K562 (cell line): ENCODE measurements around the gene MICU2. TPM values are rescaled to one million over a fixed set of nuclear protein-coding genes. Genes with fewer than 3 reads are reported as not detected.
A peak's percentile ranks its signal among the peaks of the same experiment; 100 is the strongest.

Source experiments
- ATAC-seq: fragments of 200-7000 bp; cut with Tn5 transposase; 3 replicates; pipeline ENCODE4 v1.9.1; 2020; ENCODE audit warnings: moderate library complexity
- BruUV-seq: library from RNA; stranded (reverse); fragments of 400-500 nt; replicated peaks from 2 replicates; lab custom pipeline; 2021; lab: Mats Ljungman, UMichigan
- CTCF ChIA-PET: fragments of 300-600 bp; formaldehyde crosslinking; extraction: SDS; loops from one replicate; lab custom pipeline; 2021; ENCODE audit warnings: low intra/inter-chr PET ratio; lab: Yijun Ruan, JAX
- POLR2A ChIA-PET: fragments of 300-600, 350-650 bp; sonication (Branson Sonifier 250); formaldehyde crosslinking; extraction: SDS; loops from one replicate; lab custom pipeline; 2021; ENCODE audit warnings: antibody characterized with exemption, inconsistent platforms; lab: Yijun Ruan, JAX
- DNase-seq, 4 experiments: peaks; one replicate each; pipeline versions ENCODE4 v3.0.0 to v3.0.0-alpha.2; 2011 to 2018; ENCODE audit warnings: low spot score in 3 of 4, mixed read lengths in 3 of 4; ENCODE audit errors: extremely low read depth in 1 of 4
- FAIRE-seq: peaks from 2 replicates; lab custom pipeline; 2011; peaks lifted over from hg19 to GRCh38; lab: Jason Lieb, UNC
- H2AFZ ChIP-seq: 2 replicates; pipeline ENCODE4 v1.6.0; 2011; ENCODE audit warnings: low read depth, low read length, control low read depth, inconsistent platforms
- H3K27ac ChIP-seq: fragments of 200-600 bp; 3 replicates; pipeline ENCODE4 v1.8.0; 2011; ENCODE audit warnings: low read depth, mild to moderate bottlenecking, control low read depth, inconsistent platforms, low read length, moderate library complexity, mixed read lengths; ENCODE audit errors: extremely low read depth
- H3K27me3 ChIP-seq, 2 experiments: fragments of 300-600 bp in 1 of 2; 2 replicates in 1 of 2; 3 replicates in 1 of 2; pipeline versions ENCODE4 v1.6.0 to v1.8.0; 2011; ENCODE audit warnings: inconsistent platforms in 2 of 2, low read length in 2 of 2, mild to moderate bottlenecking in 1 of 2, mixed read lengths in 1 of 2, moderate library complexity in 1 of 2; ENCODE audit not compliant: control insufficient read depth in 2 of 2, insufficient read depth in 2 of 2
- H3K36me3 ChIP-seq: fragments of 300-600 bp; 3 replicates; pipeline ENCODE4 v1.8.0; 2011; ENCODE audit warnings: mild to moderate bottlenecking, low read length, inconsistent platforms; ENCODE audit not compliant: control insufficient read depth, insufficient read depth
- H3K4me1 ChIP-seq, 2 experiments: fragments of 200-600 bp in 1 of 2; replicated peaks in 1 of 2; 2 replicates in 1 of 2; 3 replicates in 1 of 2; pipeline versions ENCODE4 v1.5.1 to v1.8.0; 2011; ENCODE audit warnings: inconsistent platforms in 2 of 2, low read length in 2 of 2, mild to moderate bottlenecking in 1 of 2, mixed read lengths in 1 of 2, moderate library complexity in 1 of 2; ENCODE audit not compliant: control insufficient read depth in 2 of 2, insufficient read depth in 2 of 2
- H3K4me2 ChIP-seq: 2 replicates; pipeline ENCODE4 v1.6.1; 2011; ENCODE audit warnings: low read length, control low read depth, inconsistent platforms, mixed read lengths; ENCODE audit not compliant: insufficient read depth
- H3K4me3 ChIP-seq: fragments of 200-600 bp; sonication (generic), shearing (Covaris generic); 2 replicates; pipeline ENCODE4 v1.5.1; 2016; ENCODE audit warnings: control low read depth, inconsistent platforms
- H3K79me2 ChIP-seq: fragments of 200-600 bp; 3 replicates; pipeline ENCODE4 v1.8.0; 2011; ENCODE audit warnings: low read length, inconsistent platforms; ENCODE audit not compliant: control insufficient read depth, insufficient read depth
- H3K9ac ChIP-seq, 2 experiments: 2 replicates each; pipeline versions ENCODE4 v1.6.0 to v1.6.1; 2011; ENCODE audit warnings: low read depth in 2 of 2, low read length in 2 of 2, control low read depth in 1 of 2, inconsistent platforms in 1 of 2, mild to moderate bottlenecking in 1 of 2, mixed read lengths in 1 of 2; ENCODE audit not compliant: insufficient read depth in 1 of 2
- H3K9me1 ChIP-seq: one replicate; pipeline ENCODE4 v1.6.0; 2011; ENCODE audit warnings: inconsistent platforms, mild to moderate bottlenecking, low read length, moderate library complexity; ENCODE audit not compliant: control insufficient read depth, insufficient read depth
- H3K9me3 ChIP-seq: replicated peaks from 2 replicates; pipeline ENCODE4 v1.5.1; 2011; ENCODE audit warnings: low read depth, low read length, inconsistent platforms; ENCODE audit not compliant: control insufficient read depth, insufficient read depth
- H4K20me1 ChIP-seq: replicated peaks from 2 replicates; pipeline ENCODE4 v1.6.1; 2011; ENCODE audit warnings: low read length, inconsistent platforms, mixed read lengths; ENCODE audit not compliant: control insufficient read depth, insufficient read depth
- C11orf30 ChIP-seq: fragments of 450-650 bp; IDR thresholded peaks from 2 replicates; pipeline ENCODE4 v1.6.1; 2016; ENCODE audit warnings: low read depth, mild to moderate bottlenecking
- FOXJ2 ChIP-seq: fragments of 200-800 bp; sonication (Bioruptor generic); IDR thresholded peaks from 2 replicates; pipeline ENCODE4 v1.6.1; 2016; ENCODE audit warnings: missing genetic modification characterization, missing compliant biosample characterization
- MAFF ChIP-seq: IDR thresholded peaks from 2 replicates; pipeline ENCODE4 v1.6.1; 2012; ENCODE audit warnings: low read length, improper control_type of control experiment
- MCM2 ChIP-seq: fragments of 450-650 bp; IDR thresholded peaks from 2 replicates; pipeline ENCODE4 v1.6.1; 2017; ENCODE audit warnings: low read depth, mild to moderate bottlenecking
- PTBP1 ChIP-seq: fragments of 200-400 bp; formaldehyde crosslinking; IDR thresholded peaks from 2 replicates; pipeline ENCODE4 v1.6.1; 2017; ENCODE audit warnings: low read depth, low read length
- SLC30A9 ChIP-seq: fragments of 250-450 bp; sonication (Bioruptor Pico); IDR thresholded peaks from 2 replicates; pipeline ENCODE4 v1.8.0; 2022; ENCODE audit warnings: mild to moderate bottlenecking, moderate library complexity
- SRSF7 ChIP-seq: fragments of 200-400 bp; formaldehyde crosslinking; optimal IDR thresholded peaks from 2 replicates; pipeline ENCODE3; 2017; ENCODE audit warnings: mild to moderate bottlenecking, low read depth, low read length
- TRIM24 ChIP-seq, 2 experiments: fragments of 450-650 bp; IDR thresholded peaks; 2 replicates each; pipeline ENCODE4 v1.6.1; 2016
- TRIM25 ChIP-seq: fragments of 450-650 bp; IDR thresholded peaks from 2 replicates; pipeline ENCODE4 v1.7.0; 2016; ENCODE audit warnings: borderline replicate concordance
- TSC22D4 ChIP-seq: fragments of 450-650 bp; IDR thresholded peaks from 2 replicates; pipeline ENCODE4 v1.6.1; 2016; ENCODE audit warnings: missing genetic modification characterization, missing biosample characterization, control low read depth
- ZNF197 ChIP-seq: fragments of 200-800 bp; sonication (Bioruptor generic); IDR thresholded peaks from 2 replicates; pipeline ENCODE4 v1.6.1; 2016; ENCODE audit warnings: low read depth, missing genetic modification characterization, missing compliant biosample characterization
- ZNF24 ChIP-seq: fragments of 450-650 bp; IDR thresholded peaks from 2 replicates; pipeline ENCODE4 v1.6.1; 2016
- ZNF253 ChIP-seq: fragments of 250-450 bp; sonication (Bioruptor Pico); conservative IDR thresholded peaks from 2 replicates; pipeline ENCODE4 v1.6.1; 2021; ENCODE audit warnings: mild to moderate bottlenecking
- ZNF316 ChIP-seq: fragments of 450-650 bp; IDR thresholded peaks from 2 replicates; pipeline ENCODE4 v1.6.1; 2016
- ZNF347 ChIP-seq: fragments of 450-650 bp; formaldehyde crosslinking; IDR thresholded peaks from 2 replicates; pipeline ENCODE4 v1.4.0; 2020; ENCODE audit warnings: low read depth, mild to moderate bottlenecking, moderate library complexity
- ZNF707 ChIP-seq: fragments of 250-450 bp; sonication (Bioruptor Pico); conservative IDR thresholded peaks from 2 replicates; pipeline ENCODE4 v1.8.0; 2022; ENCODE audit warnings: inconsistent platforms, mild to moderate bottlenecking, moderate library complexity
- WGBS: fragments of 100-300 bp; shearing (Covaris generic); methylation state at CpG from one replicate; pipeline ENCODE4 v1.1.6; 2016; ENCODE audit warnings: low coverage, mixed read lengths; ENCODE audit not compliant: insufficient coverage; ENCODE audit errors: missing lambda C conversion rate; 5-methylcytosine and 5-hydroxymethylcytosine counted together
- in situ Hi-C: fragments of 300-500 bp; cut with MboI; formaldehyde crosslinking; loops from 4 replicates; pipeline ENCODE4 v1.15.0; 2018; ENCODE audit warnings: inconsistent platforms, mixed read lengths
- intact Hi-C: fragments of 100-400 bp; cut with micrococcal nuclease; formaldehyde crosslinking; loops from 2 replicates; pipeline ENCODE4 v1.14.2; 2022
- polyA plus RNA-seq, 8 experiments: library from polyadenylated mRNA; depleted of rRNA in 4 of 8; stranded (reverse) in 5 of 8; unstranded in 3 of 8; fragments of >200 nt; fragmentation: Nextera tagmentation in 2 of 8; fragmentation: Illumina TruSeq in 1 of 8; extraction: Ambion mirVana in 2 of 8; extraction: Trizol in 1 of 8; gene quantifications; 2 replicates each; pipeline versions ENCODE4 v1.2.1 to v1.2.3, GENCODE V29; 2011 to 2014; ENCODE audit warnings: inconsistent platforms in 1 of 8, missing spikeins in 1 of 8
- total RNA-seq, 7 experiments: library from RNA; depleted of rRNA in 6 of 7; stranded (reverse); fragments of >200 nt in 6 of 7; fragmentation: Illumina TruSeq in 2 of 7; extraction: Trizol in 2 of 7; gene quantifications; 2 replicates each; pipeline versions ENCODE4 v1.2.1 to v1.2.3, GENCODE V29; 2011 to 2021; ENCODE audit warnings: low replicate concordance in 1 of 7

The MICU2 gene
- total and polyA plus RNA-seq, 9 of the 15 experiments (the other 6 are each of a cell fraction or from before 2014, with no cell fraction given) = 9.1 to 41.8 (median 33.4) TPM

- TF ChIP-seq FOXJ2 (tag) (no peak), TRIM24 (IDR thresholded peaks at IDR 0.05) (no peak), SLC30A9 (CRISPR knock-in tag) (no peak), ZNF347 (CRISPR knock-in tag) (no peak), TRIM25 (no peak), ZNF253 (no peak), ZNF707 (CRISPR knock-in tag) (no peak), SRSF7 (no peak)
Measured at GRCh38 chr13:21620861-21621260, 16.9 kb upstream of the MICU2 start (continued).

GRCh38 chr13:21619633-21620220 lies 15.8 kb upstream of the MICU2 start:
- in situ Hi-C loops (no loop called here), intact Hi-C loops (no loop called here)
- Histone ChIP-seq H3K27ac (no peak overlapping the region), H4K20me1 (no peaks in the 10 kb centered on the region), H3K36me3 (no peaks in the 10 kb centered on the region), H3K4me3 (no peak overlapping the region), H3K27me3 (no peaks in the 10 kb centered on the region), H3K4me2 (no peak overlapping the region), H3K79me2 (no peaks in the 10 kb centered on the region), H2AFZ (no peak overlapping the region), H3K9ac (no peak overlapping the region), H3K4me1 (peaks cover 0 to 2% of the 10 kb centered on the region in 2 experiments; a peak in 2 of 5 replicates), H3K9me1 (no peaks in the 10 kb centered on the region), H3K9me3 (no peaks in the 10 kb centered on the region)
- 27% methylated on average over 3 of the region's 3 CpGs for WGBS
- DNase-seq = no peak
- no peak for FAIRE-seq
- POLR2A ChIA-PET = no interaction called here
- ATAC-seq = no peak
- CTCF ChIA-PET = no interaction called here
- TF ChIP-seq ZNF197 (CRISPR knock-in tag) (no peak), TSC22D4 (no peak), MCM2 (no peak), ZNF24 (no peak), PTBP1 (no peak), C11orf30 (peak; percentile 36; the same call in 1 of the 2 replicates), ZNF316 (peak; percentile 61; the same call in 1 of the 2 replicates), MAFF (0 out of 2 replicates have a peak, but pooled peaks have one; percentile 12)
- BruUV-seq = no TSS peak
